Measurements from ENCODE around the gene RCAN1. TPM values are rescaled to one million over a fixed set of nuclear protein-coding genes. Genes with fewer than 3 reads are reported as not detected.

The RCAN1 gene
- total RNA-seq: 10 to 100 TPM; 26.7 to 67.9 TPM
- polyA plus RNA-seq: 10 to 100 TPM; 45.9 to 47.5 TPM

DNA sequence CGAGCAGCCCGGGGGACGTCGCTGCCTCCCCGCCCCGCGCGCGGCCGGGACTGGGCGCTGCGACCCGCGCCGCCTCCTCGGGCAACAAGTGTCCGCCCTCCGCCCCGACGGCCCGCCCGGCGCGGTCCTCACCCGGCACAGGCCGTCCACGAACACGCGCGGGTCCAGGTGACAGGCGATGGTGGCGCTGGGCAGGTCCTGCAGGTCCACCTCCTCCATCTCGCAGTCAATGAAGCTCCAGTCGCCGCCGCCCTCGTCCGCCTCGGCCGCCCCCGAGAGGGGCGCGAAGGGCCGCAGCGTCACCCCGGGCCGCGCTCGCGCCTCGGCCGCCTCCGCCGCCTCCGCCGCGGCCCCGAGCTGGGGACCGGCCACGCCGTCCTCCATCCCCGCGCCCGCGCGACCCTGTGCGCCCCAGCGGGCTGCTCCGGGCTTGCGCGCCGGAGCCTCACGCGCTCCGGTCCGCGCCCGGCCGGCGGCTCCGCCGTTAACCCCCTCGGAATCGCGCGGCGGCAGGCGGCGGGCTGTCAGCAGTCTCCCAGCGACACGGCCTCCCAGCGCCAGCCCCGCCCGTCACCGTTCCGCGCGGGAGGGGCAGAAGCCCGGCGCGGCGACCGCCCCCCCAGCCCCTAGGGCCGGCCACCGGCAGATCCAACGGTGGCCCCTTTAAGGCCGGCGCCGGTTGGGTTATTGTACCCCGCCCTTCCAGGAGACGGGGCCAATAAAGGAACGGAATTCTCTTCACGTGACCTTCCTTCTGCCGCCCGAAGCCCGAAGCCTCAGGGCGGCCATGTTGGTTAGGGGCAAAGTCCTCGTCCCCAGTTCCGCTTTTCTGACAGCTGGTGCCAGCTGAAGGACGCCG is at the start of gene RCAN1:
TSS of gene RCAN1 (minus strand) at position 486 of the 859 bp plus-strand sequence. CDS start at position 384, 102 bp downstream.
- WGBS: under 1% methylated on average over 121 of the region's 121 CpGs
- Histone ChIP-seq H3K27ac (ENCODE audit: low read depth in 1 of 2, low read length in 2 of 2) (peak within 1 kb of the TSS; percentile 61 to 63), H3K9me3 (ENCODE audit: control insufficient read depth in 4 of 4, low read length in 3 of 4) (no peaks in the 10 kb centered on the region), H3K4me1 (ENCODE audit: control insufficient read depth in 4 of 4, insufficient read depth in 4 of 4, low read length in 3 of 4) (peaks cover 0 to 15% (median 13%) of the 10 kb centered on the region in 4 donors), H3K4me3 (ENCODE audit: low read depth in 1 of 3, low read length in 3 of 3) (peak within 1 kb of the TSS; percentile 63 to 97 (median 77)), H3K36me3 (ENCODE audit: control insufficient read depth in 4 of 4, insufficient read depth in 3 of 4, low read depth in 1 of 4, low read length in 3 of 4) (no peaks in the 10 kb centered on the region), H3K9ac (ENCODE audit: low read depth in 1 of 2, low read length in 2 of 2) (peak within 1 kb of the TSS; percentile 66 to 76), H3K27me3 (ENCODE audit: control insufficient read depth in 4 of 4, insufficient read depth in 4 of 4, low read length in 3 of 4) (no peaks in the 10 kb centered on the region)
- DNase-seq (ENCODE audit: low spot score): peak; percentile 88
- TF ChIP-seq RXRA (IDR thresholded peaks at IDR 0.05) (peak; percentile 35 to 63), MAX (IDR thresholded peaks at IDR 0.05) (peak; percentile 74), HNF4G (IDR thresholded peaks at IDR 0.05) (peak; percentile 93), TAF1 (conservative IDR thresholded peaks at IDR 0.05) (no peak), NR2F2 (IDR thresholded peaks at IDR 0.05) (no peak), HNF4A (conservative IDR thresholded peaks at IDR 0.05) (peak; percentile 95 to 97), GABPA (IDR thresholded peaks at IDR 0.05 in 1 of 2, conservative IDR thresholded peaks at IDR 0.05 in 1 of 2) (peak in 1 of 2 donors; percentile 69), JUND (IDR thresholded peaks at IDR 0.05) (no peak), RAD21 (IDR thresholded peaks at IDR 0.05) (peak; percentile 7 to 22), EGR1 (IDR thresholded peaks at IDR 0.05; ENCODE audit: low read depth in 2 of 2) (peak; percentile 74 to 90), YY1 (IDR thresholded peaks at IDR 0.05) (peak; percentile 100), FOXA1 (IDR thresholded peaks at IDR 0.05) (no peak), SP1 (IDR thresholded peaks at IDR 0.05) (peak; percentile 82), FOXA2 (IDR thresholded peaks at IDR 0.05) (no peak)
- TF ChIP-seq, protein P1, sequence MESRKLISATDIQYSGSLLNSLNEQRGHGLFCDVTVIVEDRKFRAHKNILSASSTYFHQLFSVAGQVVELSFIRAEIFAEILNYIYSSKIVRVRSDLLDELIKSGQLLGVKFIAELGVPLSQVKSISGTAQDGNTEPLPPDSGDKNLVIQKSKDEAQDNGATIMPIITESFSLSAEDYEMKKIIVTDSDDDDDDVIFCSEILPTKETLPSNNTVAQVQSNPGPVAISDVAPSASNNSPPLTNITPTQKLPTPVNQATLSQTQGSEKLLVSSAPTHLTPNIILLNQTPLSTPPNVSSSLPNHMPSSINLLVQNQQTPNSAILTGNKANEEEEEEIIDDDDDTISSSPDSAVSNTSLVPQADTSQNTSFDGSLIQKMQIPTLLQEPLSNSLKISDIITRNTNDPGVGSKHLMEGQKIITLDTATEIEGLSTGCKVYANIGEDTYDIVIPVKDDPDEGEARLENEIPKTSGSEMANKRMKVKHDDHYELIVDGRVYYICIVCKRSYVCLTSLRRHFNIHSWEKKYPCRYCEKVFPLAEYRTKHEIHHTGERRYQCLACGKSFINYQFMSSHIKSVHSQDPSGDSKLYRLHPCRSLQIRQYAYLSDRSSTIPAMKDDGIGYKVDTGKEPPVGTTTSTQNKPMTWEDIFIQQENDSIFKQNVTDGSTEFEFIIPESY (IDR thresholded peaks at IDR 0.05): peak; percentile 27
- TF ChIP-seq, protein P2, sequence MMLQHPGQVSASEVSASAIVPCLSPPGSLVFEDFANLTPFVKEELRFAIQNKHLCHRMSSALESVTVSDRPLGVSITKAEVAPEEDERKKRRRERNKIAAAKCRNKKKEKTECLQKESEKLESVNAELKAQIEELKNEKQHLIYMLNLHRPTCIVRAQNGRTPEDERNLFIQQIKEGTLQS (IDR thresholded peaks at IDR 0.05): no peak
- TF ChIP-seq, protein P3, sequence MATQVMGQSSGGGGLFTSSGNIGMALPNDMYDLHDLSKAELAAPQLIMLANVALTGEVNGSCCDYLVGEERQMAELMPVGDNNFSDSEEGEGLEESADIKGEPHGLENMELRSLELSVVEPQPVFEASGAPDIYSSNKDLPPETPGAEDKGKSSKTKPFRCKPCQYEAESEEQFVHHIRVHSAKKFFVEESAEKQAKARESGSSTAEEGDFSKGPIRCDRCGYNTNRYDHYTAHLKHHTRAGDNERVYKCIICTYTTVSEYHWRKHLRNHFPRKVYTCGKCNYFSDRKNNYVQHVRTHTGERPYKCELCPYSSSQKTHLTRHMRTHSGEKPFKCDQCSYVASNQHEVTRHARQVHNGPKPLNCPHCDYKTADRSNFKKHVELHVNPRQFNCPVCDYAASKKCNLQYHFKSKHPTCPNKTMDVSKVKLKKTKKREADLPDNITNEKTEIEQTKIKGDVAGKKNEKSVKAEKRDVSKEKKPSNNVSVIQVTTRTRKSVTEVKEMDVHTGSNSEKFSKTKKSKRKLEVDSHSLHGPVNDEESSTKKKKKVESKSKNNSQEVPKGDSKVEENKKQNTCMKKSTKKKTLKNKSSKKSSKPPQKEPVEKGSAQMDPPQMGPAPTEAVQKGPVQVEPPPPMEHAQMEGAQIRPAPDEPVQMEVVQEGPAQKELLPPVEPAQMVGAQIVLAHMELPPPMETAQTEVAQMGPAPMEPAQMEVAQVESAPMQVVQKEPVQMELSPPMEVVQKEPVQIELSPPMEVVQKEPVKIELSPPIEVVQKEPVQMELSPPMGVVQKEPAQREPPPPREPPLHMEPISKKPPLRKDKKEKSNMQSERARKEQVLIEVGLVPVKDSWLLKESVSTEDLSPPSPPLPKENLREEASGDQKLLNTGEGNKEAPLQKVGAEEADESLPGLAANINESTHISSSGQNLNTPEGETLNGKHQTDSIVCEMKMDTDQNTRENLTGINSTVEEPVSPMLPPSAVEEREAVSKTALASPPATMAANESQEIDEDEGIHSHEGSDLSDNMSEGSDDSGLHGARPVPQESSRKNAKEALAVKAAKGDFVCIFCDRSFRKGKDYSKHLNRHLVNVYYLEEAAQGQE (IDR thresholded peaks at IDR 0.05): no peak
- TF ChIP-seq, protein P4, sequence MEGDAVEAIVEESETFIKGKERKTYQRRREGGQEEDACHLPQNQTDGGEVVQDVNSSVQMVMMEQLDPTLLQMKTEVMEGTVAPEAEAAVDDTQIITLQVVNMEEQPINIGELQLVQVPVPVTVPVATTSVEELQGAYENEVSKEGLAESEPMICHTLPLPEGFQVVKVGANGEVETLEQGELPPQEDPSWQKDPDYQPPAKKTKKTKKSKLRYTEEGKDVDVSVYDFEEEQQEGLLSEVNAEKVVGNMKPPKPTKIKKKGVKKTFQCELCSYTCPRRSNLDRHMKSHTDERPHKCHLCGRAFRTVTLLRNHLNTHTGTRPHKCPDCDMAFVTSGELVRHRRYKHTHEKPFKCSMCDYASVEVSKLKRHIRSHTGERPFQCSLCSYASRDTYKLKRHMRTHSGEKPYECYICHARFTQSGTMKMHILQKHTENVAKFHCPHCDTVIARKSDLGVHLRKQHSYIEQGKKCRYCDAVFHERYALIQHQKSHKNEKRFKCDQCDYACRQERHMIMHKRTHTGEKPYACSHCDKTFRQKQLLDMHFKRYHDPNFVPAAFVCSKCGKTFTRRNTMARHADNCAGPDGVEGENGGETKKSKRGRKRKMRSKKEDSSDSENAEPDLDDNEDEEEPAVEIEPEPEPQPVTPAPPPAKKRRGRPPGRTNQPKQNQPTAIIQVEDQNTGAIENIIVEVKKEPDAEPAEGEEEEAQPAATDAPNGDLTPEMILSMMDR (IDR thresholded peaks at IDR 0.05; ENCODE audit: low read depth, low read length, missing input control): no peak

All from liver (tissue), 9 donors.